ENCODE results near the gene BCAS3.
A peak's percentile ranks its signal among the peaks of the same experiment; 100 is the strongest.

The BCAS3 gene

DNA sequence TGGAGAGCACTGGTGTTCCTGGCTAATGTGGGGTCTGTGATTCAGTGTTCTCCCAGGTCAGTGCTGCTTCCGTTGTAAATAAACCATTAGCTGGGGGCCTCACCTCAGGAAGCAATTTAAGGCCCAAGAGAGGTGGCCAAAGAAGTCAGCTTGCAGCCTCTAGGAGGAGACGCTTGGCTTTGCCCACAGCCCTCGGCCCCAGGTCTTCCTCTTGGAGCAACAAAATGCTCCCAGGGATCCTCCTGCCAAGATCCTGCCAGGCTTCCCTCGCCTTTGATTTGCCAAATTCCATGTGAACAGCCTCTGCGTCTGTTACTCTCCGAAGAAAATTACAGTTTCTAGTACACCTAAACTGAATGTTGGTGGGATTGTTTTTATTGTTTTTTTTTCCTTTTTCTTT is 659.6 kb downstream of the BCAS3 start:
- CTCF ChIA-PET, result no interaction called here
- H3K27ac ChIP-seq, result no peak overlapping the region
- no peak for TF ChIP-seq CTCF (conservative IDR thresholded peaks at IDR 0.05; ENCODE audit: low read depth)
- POLR2A ChIA-PET (ENCODE audit: low non-redundant PET), result no interaction called here
- no peak for DNase-seq (ENCODE audit: low spot score)

DNA sequence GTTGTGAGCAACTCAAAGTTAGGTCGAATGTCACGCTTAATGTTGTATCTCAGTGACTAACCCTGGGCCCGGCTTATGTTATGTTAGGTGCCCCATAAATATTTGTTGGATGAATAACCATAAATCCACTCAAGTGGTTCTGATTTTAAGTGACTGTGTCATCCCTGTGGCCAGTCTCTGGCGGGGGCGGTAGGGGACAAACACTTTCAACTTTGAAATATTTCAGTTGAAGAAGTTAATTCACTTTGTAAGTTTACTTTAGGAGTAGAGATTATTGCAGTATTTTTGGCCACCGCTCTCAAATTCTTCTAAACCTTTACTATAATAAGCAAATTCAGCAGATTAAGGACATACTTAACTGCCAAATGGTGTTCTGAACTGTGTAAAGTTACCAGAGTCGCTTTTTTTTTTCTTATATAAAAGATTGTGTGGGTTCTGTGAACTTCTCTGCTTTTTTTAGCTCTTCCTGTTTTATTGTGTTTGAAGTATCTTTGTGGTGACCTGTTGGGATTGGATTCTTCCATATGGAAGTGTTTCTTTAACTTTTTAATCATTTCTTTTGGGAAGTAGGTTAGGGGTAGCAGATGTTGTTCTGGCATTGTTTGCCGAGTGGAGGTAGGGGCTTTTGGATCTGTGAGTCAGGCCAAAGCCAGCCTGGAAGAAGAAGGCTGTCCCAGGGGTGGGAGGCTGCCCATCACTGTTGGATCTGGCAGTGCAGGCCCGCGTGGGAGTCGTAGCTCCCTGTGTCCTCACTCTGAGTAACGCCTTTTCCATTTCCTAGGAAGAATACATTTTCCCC is 660.5 kb downstream of the BCAS3 start:
- no peak overlapping the region for H3K27ac ChIP-seq
- peak; percentile 30 for DNase-seq (ENCODE audit: low spot score)
- ChIA-PET POLR2A (ENCODE audit: low non-redundant PET) (no interaction called here), CTCF (no interaction called here)
- TF ChIP-seq CTCF (conservative IDR thresholded peaks at IDR 0.05; ENCODE audit: low read depth), result no peak

DNA sequence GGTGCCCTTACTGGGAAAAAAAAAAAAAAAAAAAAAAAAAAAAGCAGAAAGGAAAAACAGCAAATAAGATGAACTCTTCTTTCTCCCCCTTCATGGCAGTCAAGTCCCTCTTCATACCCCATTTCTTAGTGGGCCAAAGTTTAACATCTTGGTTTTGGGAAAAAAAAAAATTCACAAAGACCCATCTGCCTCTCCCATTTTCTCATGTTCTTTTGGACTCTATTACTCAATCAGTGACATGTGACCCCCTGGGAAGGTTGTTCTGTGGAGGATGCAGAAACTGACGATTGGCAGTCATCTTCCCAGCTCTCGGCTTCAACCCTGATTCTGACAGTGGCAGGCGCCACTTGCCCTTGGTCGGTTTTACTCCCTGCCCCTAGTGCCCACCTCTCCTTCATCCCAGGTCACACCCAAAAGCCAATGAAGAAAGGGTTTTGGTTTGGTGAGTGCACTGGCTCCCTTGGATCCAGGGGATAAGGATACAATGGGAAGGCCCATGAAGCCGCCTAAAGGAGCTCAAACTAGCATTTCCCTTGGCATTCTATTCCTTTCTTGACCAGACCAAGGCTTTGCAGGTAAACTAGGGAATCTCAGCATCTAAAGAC is 661.3 kb downstream of the BCAS3 start:
- POLR2A ChIA-PET (ENCODE audit: low non-redundant PET), result no interaction called here
- no peak for TF ChIP-seq CTCF (conservative IDR thresholded peaks at IDR 0.05; ENCODE audit: low read depth)
- DNase-seq (ENCODE audit: low spot score), result no peak
- no peak overlapping the region for H3K27ac ChIP-seq
- CTCF ChIA-PET, result no interaction called here

GRCh38 chr17:61340431-61341209 is 663.0 kb downstream of the BCAS3 start:
- H3K27ac ChIP-seq, result no peak overlapping the region
- POLR2A ChIA-PET (ENCODE audit: low non-redundant PET), result no interaction called here
- no peak for DNase-seq (ENCODE audit: low spot score)
- no peak for TF ChIP-seq CTCF (conservative IDR thresholded peaks at IDR 0.05; ENCODE audit: low read depth)
- CTCF ChIA-PET, result no interaction called here

DNA sequence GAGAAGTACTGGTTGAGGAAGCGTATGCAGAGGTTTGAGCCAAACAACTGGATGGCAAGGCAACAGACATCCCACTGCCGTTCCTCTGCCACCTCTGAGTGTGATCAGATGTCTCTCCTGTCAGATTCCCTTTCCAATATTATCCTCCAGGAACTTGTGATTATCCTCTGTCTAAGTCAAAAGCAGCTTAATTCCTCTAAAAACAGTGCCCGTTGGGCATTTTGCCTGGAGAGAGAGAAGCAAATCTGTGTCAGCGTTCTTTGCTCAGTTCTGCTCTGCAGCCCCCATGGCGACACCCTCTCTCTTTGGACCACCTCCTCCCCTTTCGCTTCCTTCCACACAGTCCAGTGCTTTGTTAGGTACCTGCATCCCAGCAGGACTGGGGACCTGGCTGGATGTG is 665.9 kb downstream of the BCAS3 start:
- TF ChIP-seq CTCF (conservative IDR thresholded peaks at IDR 0.05; ENCODE audit: low read depth), result no peak
- CTCF ChIA-PET, result no interaction called here
- H3K27ac ChIP-seq, result no peak overlapping the region
- no peak for DNase-seq (ENCODE audit: low spot score)
- POLR2A ChIA-PET (ENCODE audit: low non-redundant PET), result no interaction called here

DNA sequence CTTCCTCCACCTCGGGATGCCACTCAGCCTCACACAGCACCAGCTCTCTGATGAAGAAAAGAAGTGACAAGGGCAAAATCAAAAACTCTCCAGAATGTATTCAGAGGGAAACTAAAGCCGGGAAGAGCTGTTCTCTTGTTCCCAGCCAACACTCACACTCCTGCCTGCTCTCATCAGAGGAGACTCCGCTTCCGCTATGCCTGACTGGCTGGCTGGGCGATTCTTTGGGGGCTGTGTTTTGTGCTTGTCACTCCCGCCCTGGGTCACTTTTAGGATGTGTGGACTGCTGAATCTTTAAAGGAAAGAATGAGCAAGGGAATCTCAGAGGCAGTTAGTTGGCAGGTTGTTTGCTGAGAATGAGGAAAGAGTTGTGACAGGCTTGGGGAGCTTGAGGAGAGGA is 667.4 kb downstream of the BCAS3 start:
- no peak for DNase-seq (ENCODE audit: low spot score)
- CTCF ChIA-PET, result no interaction called here
- POLR2A ChIA-PET (ENCODE audit: low non-redundant PET), result no interaction called here
- no peak overlapping the region for H3K27ac ChIP-seq
- TF ChIP-seq CTCF (conservative IDR thresholded peaks at IDR 0.05; ENCODE audit: low read depth), result no peak

All from RWPE1 (cell line).